ENCODE results near the gene EZR.
"Not testable (repeated sequence)": the region's sequence is repeated elsewhere in the genome, so short reads cannot be mapped to it uniquely, and the experiment has no call there.

The EZR gene

GRCh38 chr6:158841358-158841757 is 22.2 kb upstream of the EZR start:
- DNase-seq (ENCODE audit: low read depth): no peak

DNA sequence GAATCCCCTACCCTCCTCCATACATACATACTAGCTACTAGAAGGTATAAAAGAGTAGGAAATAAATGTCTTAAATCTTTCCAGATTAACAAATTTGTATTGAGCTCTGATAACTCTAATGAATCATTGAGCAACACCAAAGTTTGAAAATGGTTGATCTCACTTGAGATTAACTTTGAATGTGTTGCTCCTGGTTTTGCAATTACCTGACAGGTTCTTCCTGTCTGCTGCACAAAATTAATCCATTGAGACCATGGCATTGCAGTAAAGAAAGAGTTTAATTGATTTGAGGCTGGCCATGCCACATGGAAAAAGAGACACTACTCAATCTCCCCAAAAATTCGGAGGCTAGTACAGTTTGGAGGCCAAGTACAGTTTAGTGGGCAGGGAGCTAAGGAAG is 21.3 kb upstream of the EZR start:
- no peak for DNase-seq (ENCODE audit: low read depth)

DNA sequence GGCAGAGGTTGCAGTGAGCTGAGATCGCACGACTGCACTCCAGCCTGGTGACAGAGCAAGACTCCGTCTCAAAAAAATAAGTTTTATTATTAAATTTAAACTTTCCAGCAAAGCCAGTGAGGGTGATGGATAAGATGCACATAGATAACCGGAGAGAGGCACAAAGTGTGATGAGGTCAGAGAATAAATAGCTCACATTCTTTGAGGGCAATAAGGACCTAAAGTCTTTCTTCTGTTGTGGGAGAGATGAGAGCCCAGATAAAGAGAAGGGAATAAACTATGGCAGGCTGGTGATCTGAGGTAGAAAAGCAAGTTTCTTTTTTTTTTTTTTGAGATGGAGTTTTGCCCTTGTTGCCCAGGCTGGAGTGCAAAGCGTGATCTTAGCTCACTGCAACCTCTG is 20.6 kb upstream of the EZR start:
- no peak for DNase-seq (ENCODE audit: low read depth)

DNA sequence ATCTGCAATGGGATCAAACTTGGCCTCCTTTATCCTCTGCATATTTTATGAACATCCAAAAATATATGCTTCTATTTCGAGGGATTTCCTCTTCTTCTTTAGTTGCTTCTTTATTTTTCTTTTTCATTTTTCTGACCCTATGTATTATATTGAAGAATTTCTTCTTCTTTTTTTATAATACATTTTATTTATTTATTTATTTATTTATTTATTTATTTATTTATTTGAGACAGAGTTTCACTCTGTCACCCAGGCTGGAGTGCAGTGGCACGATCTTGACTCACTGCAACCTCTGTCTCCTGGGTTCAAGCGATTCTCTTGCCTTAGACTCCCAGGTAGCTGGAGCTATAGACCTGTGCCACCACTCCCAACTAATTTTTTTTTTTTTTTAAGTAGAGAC is 19.6 kb upstream of the EZR start:
- DNase-seq (ENCODE audit: low read depth): not testable (repeated sequence)

GRCh38 chr6:158837684-158838625 is 18.8 kb upstream of the EZR start:
- no peak for DNase-seq (ENCODE audit: low read depth)

DNA sequence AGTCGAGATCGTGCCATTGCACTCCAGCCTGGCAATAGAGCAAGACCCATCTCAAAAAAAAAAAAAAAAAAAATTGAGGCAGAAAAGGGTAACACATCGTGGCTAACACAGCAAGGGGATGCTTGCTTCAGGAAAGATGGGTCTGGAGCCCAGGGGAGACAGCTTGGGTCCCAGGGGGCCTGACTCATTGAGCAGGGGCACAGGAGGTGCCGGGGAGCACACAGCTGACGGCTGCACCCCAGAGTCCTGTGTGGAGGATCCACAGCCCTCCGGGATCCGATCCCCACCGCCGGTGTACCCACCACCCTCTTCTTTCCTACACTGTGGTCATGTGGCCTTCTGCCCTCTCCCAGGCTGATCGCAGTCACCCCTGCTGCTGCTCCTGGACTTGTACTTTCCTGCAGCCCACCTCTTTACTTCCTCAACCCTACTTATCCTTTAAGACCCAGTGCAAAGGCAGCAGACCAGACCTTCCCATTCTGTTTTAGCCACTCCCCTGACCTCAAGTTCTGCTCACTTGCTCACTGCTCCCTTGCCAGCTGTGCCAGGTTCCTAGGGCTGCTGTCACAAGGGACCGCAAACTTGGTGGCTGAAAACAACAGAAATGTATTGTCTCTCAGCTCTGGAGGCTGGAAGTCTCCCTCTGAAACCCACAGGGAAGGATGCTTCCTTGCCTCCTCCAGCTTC is 17.6 kb upstream of the EZR start:
- DNase-seq (ENCODE audit: low read depth): no peak

GRCh38 chr6:158835616-158836221 is 16.6 kb upstream of the EZR start:
- no peak for DNase-seq (ENCODE audit: low read depth)

- DNase-seq (ENCODE audit: low read depth): no peak
Measured at GRCh38 chr6:158834675-158835385, 15.7 kb upstream of the EZR start.

DNA sequence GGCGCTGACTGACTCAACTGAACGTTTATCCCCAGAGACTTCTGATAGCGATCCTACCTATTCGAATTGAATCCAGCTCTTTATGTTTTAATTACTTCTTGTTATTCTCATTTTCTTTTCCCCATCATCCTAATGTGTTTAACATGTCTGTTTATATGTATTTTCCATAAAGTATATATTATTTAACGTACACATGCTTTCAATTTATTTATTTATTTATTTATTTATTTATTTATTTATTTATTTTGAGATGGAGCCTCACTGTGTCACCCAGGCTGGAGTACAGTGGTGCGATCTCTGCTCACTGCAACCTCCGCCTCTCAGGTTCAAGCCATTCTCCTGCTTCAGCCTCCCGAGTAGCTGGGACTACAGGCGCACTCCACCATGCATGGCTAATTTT is 13.6 kb upstream of the EZR start:
- DNase-seq (ENCODE audit: low read depth): not testable (repeated sequence)

DNA sequence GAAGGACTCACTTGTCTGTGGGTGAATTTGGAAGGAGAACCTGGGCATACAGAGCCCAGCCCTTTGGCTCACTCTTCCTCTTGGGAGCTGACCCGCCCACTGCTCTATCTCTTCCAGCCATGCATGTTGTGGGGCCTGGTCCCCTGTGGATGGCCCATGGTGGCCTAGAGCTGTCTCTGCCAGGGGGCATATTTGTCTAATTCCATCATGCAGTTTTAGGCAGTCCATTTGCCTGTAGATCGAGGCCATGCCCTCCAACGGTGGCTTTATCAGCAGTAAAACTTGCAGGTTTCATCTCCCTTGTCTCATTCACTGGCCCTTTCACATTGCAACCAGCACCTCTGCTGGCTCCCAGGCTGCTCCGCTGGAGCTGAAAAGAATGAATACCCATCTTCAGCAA is 12.9 kb upstream of the EZR start:
- no peak for DNase-seq (ENCODE audit: low read depth)

DNA sequence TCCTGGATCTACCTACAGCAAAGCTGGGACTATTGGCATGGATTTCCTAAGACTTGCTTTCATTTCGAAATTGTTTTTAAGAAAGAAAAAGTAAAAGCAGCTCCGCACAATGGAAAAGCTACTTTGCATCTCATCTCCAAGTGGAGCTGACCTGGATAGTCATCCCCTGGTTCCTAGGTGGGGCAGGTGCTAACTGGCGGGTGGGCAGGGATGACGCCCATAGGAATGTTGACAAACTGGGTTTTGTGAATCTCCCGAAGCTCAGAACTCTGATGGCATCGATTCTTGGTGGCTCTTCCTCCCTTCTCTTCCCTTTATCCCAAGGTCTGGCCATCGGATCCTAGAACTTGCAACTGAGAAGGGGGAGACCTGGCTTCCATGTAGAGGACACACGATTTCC is 12.4 kb upstream of the EZR start:
- no peak for DNase-seq (ENCODE audit: low read depth)

GRCh38 chr6:158830736-158831135 is 11.6 kb upstream of the EZR start:
- no peak for DNase-seq (ENCODE audit: low read depth)

DNA sequence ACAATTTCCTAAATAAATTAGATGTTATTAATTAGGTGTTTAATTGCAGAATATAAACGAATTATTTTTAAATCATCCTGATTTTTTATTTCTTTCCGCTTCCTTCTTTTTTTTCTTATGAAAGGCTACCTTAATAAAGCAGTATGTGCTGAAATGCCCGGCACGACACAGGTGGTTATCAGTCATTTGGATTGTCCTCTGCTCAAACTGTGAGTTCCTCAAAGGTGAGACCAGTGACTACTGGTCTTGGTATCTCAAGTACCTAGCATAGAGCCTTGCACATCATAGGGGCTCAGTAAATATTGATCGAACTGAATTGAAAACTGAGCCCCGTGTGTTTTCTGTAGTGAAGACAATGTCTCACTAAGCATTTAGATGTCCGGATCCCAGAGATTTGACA is 9.6 kb upstream of the EZR start:
- no peak for DNase-seq (ENCODE audit: low read depth)

DNA sequence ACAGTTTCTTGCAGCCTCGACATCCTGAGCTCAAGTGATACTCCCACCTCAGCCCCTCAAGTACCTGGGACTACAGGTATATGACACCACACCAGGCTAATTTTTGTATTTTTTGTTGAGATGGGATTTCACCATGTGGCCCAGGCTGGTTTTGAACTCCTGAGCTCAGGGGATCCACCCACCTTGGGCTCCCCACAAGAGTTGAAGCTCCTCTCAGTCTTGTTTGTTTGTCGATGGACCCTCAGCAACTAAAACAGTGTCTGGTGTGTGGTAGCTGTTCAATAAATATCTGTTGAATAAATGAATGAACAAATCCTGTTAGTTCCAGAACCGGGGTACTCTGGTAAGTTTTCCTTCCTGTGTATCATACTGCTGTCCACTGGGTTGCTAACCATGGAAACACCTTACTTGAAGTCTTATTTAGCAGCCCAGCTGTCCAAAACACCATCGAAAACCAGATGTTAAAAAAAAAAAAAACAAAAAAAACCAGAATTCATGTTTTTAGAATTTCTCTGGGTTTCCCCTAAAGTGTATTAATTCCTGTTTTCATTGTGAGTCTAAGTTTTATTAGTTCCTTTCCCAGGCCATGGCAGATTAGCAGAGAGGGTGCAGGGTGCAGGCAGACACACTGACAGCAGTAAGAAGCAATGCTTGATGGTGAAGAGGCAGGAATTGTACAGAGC is 7.8 kb upstream of the EZR start:
- no peak for DNase-seq (ENCODE audit: low read depth)

DNA sequence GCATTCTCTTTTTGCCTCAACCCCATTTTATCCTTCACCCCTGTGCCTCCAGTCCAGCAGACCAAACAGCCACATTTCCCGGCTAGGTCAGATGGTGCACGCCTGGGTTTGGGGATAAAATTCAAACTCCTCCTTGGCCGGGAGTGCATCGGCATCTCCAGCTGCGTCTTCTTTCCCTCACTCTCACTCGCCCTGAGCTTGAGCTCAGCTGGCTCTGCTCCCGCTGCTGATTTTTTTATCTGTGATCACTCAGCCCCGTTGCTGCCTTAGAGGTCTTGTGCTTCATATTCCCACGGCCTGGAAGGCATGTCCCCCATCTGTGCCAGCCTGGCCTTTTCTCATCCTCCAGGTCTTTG is 6.8 kb upstream of the EZR start:
- no peak for DNase-seq (ENCODE audit: low read depth)

DNA sequence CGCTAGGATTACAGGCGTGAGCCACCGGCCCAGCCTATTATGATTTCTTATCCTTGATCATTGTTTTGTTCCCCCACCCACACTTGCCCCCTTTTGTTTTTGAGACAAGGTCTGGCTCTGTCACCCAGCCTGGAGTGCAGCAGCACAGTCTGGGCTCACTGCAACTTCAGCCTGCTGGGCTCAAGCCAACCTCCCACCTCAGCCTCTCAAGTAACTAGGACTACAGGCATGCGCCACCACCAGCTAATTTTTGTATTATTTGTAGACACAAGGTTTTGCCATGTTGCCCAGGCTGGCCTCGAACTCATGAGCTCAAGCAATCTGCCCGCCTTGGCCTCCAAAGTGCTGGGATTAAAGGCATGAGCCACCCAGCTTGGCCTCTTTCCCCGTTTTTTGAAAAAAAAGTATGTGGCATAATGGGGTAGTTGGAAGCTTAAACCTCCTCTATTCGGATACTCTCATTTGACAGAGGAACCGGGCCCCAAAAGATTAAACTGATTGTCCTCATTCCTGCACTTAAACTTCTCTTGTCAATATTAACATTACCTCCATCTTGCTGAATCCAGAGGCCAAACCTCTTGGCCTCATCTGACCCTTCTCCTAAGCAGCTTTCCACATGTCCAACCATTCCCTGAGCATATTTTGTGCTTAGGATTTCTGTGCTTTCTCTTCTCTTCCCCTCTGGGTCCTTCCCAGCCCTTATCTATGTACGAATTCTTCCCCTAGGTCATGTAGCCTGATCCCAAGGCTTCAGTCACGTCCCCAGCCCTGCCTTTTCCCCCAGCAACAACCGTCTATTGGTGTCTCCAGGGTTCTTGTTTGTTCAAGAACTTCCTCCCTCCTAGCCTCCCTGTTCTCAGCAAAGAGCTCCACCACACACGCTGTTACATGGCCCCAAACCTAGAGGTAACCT is 6.1 kb upstream of the EZR start:
- DNase-seq (ENCODE audit: low read depth): no peak

- DNase-seq (ENCODE audit: low read depth): not testable (repeated sequence)
Measured at GRCh38 chr6:158823616-158824015, 4.4 kb upstream of the EZR start.

GRCh38 chr6:158819977-158820622 is 932 bp upstream of the EZR start:
- DNase-seq (ENCODE audit: low read depth): no peak

DNA sequence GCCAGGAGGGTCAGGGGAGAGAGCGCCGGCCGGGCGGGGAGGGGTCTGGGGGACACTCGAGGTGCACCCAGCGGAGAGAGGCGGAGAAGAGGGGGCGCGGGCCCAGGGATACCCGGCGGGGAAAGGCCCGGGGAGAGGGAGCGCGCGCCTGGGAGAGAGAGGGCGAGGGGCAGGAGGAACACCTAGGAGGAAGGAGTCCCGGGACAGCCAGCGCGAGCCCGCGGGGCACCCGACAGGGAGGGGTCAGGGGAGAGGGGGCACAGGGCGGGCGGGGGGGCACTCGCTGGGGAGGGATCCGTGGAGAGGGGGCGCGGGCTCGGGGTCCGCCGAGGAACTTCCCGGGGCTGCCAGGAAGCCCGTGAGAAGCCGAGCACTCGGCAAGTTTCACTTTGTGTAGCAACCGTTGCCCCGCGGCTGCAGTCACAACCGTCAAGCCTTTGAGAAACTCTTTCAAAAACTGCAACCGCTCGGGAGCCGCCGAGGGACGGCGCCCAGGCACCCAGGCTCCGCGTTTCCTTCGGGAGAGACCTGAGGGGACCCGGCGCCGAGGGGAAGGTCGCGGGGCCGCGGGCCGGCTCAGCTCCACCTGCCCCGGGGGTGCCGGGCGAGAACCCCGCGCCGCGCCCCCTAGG is 471 bp downstream of the EZR start:
- DNase-seq (ENCODE audit: low read depth): no peak

All from stromal cell of bone marrow (primary cell).